Stimulated activated CD4-positive, alpha-beta T cell treated with anti-CD3 and anti-CD28 coated beads, Interleukin-4, amount 100 ng/mL, for 1 hour (primary cell): ENCODE data around the gene ADGRG3.

ENCODE experiments used
- DNase-seq: peaks from one replicate; pipeline ENCODE4 v3.0.0-alpha.2; 2020

The ADGRG3 gene

DNA sequence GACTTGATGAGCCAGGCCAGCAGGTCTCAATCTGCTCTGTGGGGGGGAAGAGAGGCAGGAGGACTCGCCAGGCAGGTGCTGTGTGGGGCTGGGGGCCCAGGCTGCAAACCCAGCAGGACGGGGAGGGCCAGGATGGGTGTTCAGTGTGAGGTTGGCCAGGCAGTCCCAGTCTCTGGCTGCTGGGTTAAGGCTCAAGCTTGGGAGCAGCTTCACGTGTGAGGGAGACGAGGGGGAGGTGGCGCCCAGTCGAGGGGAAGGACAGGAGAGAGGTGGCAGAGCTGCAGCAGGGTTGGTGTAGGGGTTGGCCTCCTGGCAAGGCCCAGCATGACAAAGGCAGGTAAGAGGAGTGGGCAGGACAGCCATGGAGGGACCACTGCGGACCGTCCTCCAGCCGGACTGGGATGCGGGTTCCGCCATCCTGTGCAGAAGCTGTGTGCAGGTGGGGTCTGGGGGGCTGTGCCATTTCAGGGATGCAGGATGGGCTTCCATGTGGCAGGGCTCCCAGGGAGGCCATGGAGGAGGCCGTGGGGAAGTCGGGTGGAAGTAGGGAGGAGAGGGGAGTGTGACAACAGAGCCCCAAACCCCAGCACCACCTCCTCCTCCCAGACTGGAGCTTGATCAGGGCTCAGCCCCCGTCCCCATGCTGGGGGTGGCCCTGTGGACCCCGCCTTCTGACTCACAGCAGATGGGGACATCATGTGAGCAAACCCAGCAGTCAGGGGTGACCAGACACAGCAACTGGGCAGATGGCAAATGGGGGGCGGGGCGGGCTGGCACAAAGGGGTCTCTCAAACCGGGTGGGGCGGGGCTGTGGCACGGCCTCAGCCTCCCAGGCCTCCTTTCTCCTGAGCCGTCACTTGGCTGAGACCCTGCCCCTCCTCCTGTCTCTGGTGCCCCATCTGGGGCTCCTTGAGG, 36.9 kb upstream of the ADGRG3 start:
- DNase-seq, result no peak

DNA sequence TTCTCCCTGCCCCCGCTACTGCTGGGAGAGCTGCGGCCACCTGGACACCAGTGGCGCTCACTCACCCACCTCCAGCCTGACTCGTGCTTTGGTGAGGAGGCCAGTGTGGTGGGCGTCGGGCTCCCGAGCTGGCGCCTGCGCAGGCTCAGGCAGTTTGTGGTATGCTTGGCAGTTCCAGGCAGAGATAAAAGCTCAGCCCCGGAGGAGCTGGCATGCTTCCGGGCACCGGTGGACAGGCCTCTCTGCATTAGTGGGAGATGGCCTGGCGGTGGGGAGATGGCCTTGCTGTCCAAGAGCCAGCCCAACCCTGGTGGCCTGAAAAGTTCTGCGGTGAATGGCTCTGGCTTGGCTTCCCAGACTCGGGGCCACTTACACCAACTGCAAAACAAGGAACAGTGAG, 35.5 kb upstream of the ADGRG3 start:
- no peak for DNase-seq

DNA sequence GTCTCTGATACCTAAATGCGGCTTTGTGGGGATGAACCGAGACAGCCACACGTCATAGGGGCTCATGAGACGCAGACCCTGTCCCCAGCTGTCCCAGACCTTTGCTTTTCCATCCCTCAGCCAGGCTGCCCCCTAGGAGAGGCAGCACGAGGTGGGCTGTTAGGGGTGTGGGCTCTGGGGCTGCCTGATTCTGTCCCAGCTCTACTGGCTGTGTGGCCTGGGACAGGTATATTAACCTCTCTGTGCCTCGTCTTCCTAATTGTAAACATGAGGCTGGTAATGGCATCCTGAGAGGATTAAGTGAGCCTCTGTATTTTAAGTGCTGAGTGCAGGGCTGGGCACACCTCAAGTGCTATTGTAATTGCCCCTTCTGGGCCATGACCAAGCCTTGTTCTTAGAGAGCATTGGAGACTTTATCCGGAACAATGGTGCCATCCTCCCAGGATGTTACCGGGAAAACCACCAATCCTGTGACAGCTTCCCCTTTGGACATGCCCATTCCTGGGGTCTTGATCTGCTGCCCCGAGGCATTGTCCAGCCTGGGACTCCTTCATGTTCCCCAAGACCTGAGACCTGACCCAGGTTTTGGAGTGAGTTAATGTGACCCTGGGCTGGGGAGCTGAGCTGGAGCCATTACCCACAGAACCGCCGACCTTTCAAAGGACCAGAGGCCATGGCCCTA, 34.6 kb upstream of the ADGRG3 start:
- no peak for DNase-seq

DNA sequence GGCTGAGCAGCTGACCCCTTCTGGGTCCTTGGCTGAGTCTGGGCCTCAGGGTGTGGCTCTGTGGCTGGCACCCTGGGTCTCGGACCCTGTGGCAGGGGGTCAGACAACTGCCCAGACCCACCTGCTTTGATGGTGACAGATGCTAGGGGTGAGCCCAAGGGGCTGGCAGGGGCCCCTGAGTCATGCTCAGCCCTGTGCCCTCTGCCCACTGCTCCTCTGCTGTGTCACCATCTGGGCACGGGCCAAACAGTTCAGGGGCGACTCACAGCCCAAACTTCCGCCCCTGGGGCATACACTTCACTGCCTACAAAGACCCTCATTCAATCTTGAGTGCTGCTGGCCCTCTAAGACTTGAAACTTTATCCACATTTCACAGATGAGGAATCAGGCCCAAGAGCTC, 33.9 kb upstream of the ADGRG3 start:
- no peak for DNase-seq

DNA sequence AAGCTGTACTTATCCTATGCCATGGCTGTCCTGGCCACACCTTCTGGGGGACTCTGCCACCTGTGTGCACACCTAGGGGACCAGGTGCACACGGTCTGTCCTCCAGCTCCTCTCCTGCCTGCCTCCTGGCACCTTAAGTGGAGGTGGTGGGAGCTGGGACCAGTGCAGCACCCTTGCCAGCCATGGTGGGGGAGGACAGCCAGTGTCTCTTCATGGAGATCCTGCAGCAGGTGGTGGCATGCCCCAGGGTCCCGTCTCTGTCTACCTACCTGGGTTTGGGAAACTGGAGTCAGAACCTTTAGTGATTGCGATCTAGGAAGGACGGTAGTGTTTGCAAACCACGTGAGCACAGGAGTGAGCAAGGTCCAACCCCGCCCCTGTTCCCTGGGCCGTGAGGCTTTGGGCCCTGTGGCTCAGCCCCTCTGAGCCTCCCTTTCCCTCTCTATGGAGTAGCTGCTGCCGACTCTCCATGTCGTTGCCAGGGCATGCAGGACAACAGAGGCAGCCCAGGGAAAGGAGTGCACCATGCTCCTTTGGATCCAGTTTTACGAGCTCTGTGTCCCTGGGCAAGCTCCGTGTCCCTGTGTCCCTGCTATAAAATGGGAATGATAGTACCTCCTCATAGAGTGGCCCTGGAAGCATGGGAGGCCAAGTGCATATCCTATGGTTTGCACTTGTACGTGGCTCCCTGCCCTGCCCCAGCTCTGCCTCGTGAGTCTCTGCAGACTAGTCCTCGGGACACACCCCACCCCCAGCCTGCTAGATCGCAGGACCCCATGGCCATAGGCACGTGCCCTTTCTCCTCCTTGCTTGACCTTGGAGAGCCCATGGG, 32.6 kb upstream of the ADGRG3 start:
- DNase-seq, result no peak

DNA sequence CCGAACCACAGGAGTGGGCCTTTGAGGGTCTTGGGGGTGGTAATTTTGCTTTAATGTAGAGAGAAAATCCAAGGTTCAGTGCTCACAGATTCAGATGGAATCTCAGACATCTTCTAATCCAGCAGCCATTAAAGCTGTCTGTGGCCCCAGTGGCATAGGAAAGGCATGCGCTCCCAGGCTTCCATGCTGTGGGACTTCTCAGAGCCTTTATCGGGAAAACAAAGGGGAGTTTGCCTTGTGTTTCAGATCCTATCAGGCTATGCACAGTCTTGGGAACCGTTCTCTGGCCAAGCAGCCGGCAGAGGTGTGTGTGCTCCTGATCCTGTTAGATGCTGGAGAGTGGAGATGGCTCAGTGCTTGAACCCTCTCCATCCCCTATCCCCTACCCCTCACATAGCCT, 31.9 kb upstream of the ADGRG3 start:
- no peak for DNase-seq

DNA sequence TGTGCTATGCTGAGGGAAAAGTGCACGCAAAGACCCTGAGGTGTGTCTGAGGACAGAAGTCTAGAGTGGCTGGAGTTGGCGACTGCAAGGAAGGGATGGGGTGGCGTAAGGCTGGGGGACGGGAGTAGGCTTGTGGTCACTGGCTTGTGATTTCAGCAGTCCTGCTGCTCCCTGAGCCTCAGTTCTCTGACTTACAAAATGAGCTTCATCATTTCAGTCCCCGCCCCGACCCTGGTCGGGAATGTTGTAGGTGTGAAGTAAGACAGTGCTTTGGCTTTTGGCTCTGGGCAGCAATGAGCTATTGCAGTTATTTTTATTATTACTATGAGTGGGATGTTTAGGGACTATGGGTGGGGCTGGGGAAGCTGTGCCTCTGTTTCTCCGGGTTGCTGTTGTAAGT, 31.1 kb upstream of the ADGRG3 start:
- no peak for DNase-seq

DNA sequence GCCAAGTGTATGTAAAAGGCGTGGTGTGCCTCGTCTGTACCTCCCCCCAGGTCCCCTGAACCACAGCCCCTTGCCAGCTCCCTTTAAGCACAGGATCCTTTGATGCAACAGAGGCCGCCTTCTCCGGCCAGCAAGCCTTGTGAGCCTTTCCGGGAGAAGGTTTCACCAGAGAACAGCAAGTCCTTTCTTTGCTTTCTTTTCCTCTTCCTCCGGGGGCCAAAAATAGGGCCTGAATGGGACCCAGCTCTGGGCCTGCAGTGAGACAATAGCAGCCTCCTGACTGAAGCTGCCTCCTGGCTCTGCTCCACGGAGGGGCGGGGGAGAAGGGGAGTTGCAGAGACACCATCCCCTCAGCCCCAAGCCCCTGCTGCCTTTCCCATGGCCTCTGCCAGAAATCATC, 30.7 kb upstream of the ADGRG3 start:
- no peak for DNase-seq

DNA sequence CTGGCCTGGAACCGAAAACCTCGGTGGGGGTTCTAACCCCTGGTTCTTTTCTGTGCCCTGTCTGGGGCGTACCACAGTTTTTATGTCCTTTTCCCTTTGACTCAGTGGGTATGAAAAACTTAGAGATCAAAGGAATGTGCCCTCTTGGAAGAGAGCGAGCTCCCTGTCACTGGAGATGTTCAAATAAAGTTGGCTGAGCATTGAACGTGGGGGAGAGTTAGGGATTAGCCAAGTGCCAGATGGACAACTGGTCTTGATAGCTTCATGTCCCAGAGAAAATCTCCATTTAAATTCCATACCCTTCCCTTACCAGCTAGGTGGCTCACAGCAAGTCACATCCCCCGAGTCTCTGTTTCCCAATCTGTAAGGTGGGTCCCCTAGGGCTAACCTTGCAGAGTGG, 30.1 kb upstream of the ADGRG3 start:
- DNase-seq, result no peak

DNA sequence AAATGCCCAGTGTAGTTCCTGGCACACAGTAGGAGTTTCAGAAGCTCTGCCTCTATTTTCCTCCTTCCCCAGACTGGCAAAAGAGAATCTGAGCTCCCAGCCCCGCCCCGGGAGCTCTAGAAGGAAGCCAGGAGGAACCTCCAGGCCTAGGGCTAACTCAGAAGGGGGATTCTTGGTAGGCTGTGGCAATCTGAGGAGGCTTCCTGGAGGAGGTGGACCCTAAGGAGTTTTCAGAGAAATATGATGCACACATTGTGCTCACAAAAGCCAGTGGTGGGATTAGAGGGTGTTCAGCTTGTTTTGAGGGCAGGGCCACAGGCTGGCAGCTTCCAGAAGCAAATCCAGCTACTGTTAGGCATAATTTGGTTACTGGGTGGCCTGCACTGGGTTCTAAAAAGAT, 29.7 kb upstream of the ADGRG3 start:
- no peak for DNase-seq

DNA sequence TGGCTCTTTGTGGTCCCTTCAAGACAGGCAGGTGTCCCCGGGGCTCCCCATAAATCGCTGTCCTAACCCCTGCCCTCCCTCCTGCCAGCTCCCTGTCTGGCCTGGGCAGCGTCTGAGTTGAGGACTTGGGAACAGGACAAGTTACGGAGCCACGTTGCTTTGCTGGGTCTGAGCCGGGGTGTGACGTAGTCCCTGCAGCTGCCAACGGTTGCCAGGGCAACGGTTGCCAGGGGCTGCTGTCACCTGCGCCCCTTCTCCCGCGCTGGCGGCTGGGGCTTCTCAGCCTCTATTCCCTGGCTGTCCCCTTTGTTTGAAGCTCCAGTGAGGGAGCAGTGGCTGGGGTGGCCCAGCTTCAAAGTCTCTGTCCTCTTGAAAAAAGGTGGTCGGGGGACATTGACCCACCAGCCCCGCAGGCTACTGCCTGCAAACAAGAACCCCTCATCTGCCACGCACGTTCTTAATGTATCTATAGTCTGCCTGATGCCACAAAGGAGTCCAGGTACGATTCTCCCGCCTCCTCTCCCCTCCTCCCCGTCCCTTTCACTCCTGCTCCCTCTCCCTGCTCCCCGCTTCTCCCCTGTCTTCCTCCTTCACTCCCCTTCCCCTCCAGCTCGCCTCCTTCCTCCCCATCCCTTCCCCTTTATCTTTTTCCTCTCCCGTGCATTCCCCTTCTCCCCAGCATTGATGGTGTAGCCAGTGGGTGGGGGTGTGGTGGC, 28.8 kb upstream of the ADGRG3 start:
- DNase-seq, result no peak

DNA sequence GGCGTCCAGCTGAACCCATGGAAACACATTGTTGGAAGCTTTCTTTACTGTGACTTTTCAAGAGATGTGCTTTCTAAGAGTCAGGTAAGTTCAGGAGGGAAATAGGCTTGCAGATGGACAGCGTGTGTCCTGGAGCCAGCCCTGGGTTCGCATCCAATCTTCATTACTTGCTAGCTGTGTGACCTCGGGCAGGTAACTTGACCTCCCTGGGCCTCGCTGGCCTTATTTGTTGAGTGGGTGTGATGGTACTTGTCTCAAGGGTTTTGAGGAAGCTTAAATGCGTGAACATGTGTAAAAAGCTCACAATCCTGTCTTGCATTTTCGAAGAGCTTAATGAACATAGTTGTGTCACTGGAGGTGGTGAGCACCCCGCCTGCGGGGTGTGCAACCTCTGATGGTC, 27.9 kb upstream of the ADGRG3 start:
- no peak for DNase-seq

DNA sequence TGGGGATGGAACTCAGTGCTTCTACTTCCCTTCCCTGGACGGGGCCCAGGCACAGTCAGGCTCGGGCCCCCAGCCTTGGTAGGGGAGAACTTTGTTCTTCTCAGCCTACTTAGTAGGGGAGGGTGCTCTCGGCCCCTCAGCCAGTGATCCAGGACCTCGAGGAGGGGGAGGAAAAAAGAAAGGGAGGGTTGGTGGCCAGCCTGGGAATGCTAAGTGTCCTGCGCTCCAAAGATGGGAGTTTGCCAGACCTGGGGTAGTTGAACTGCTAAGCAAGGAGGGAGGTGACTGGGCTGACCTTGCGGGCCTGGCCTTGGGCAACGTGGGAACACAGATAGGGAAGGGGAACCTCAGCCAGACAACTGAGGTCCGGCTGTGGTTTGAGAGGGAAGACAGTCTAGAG, 27.5 kb upstream of the ADGRG3 start:
- no peak for DNase-seq

DNA sequence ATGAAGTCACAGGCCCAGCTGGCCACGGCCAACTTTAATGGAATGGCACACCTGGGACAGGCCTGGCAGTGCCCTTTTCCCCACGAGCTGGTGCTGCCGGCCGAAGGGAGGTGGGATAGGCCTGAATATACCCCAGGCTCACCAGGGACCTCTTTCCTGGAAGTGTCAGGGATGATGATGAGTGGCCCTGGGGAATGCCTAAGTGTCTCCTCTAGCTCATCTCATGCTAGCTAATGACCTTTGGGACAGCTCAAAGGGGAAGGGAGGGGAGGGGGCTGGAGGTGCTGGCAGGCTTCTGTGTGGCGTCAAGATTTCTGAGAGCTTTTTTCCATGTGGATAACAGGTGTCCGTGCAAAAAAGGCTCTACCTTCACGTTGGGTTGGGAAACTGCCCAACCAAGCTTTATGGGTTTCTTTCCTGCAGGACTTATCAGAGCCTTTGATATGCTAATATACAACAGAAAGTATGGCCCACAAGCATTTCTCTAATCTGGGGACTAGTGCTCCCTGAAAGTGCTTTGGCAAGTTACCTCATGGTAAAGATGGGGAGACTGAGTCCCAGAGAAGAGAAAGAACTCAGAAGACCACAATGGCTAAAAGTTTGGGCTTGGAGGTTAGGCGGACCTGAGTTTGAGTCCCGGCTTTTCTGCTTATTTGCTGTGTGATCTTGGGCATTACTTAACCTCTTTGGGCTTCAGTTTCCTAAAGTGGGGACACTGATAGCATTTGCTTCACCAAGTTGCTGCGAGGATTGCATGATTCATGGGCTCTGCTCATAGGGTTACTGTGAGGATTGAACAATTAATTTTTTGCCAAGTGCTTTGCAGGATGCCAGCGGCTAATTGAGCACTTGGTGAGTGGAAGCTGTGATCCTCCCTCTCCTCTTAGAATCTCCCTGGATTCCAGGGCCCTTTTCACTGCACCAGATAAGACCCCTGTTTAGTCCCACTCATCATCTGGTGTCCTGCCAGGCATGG, 25.7 kb upstream of the ADGRG3 start:
- DNase-seq, result no peak

DNA sequence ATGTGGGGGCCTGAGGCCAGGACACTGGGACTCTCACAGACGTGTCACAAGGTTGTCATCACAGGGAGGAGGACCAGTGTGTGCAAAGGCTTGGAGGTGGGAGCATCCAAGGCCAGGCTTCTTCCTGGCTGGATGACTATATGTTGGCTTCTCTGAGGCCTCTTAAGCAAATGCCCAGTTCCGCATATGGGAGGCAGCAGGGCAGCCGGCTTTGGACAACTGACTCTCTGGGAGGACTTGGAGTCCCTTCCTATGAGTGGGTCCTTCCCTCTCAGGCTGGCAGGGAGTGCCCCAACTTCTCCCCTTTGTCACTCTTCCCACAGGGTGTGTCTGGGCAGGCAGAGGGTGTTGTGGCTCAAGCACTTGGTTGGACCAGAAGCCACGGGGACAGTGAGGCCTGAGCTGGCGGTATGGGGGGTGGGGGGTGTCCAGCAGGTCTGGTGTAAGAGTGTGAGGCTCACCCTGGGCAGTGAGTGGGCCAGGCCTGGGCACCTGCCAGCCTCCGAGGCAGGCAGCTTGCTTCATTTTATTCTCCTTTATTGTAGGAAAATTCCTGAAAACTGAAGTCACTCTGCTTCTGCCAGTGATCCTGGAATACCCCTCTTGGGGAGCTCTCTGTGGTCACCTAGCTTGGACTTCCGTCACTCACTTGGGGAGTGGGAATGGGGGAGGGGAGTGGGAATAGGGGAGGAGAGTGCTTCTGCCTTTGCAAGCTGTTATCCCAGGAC, 24.8 kb upstream of the ADGRG3 start:
- DNase-seq, result no peak

DNA sequence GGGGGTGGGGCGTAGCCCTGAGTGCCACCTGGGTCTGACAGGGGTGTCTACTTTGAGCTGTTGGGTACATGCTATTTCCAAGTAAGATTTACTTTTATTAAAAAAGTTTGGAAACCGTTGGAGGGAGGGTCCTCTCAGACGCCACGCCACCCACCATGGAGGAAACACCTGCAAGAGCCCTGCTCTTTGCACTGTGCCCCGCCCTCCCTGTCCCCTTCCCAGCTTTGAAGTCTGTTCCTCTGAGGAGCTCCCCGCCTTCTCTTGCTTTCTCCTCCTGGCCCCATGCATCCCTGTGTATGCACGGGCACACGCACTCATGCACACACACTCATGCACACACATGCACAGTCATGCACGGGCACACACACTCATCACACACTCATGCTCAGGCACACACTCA, 24.2 kb upstream of the ADGRG3 start:
- no peak for DNase-seq

DNA sequence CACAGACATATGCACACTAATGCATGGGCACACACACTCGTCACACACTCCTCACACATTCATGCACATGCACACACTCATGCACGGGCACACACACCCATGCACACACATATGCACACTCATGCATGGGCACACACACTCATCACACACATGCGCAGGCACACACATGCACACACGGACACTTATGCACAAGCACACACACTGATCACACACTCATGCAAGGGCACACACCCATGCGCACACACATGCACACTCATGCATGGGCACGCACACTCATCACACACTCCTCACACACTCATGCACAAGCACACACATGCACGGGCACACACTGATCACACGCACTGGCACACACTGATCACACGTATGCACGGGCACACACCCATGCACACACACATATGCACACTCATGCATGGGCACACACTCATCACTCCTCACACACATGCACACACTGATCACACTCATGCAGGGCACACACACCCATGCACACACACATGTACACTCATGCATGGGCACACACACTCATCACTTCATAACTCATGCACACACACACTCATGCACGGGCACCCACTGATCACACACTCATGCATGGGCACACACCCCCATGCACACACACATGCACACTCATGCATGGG, 23.6 kb upstream of the ADGRG3 start:
- DNase-seq, result no peak

DNA sequence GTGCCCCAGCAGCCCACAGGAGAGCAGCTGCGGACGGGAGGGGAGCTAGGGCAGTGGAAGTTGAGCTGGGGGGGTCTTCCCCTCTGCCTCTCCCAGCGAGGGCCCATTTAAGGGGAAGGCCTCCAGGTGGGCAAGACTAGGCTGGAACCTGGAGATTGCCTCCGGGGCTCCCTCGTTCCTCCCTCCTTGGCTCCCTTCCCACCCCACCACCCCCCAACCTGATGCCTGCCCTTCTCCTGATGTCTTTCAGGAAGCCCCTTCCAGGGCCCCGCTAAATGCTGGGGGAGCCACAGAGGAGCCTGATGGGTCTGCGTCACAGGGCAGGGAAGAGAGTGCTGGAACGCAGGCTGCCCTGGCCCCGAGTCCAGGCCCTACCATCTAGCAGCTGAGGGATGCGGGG, 22.9 kb upstream of the ADGRG3 start:
- no peak for DNase-seq

DNA sequence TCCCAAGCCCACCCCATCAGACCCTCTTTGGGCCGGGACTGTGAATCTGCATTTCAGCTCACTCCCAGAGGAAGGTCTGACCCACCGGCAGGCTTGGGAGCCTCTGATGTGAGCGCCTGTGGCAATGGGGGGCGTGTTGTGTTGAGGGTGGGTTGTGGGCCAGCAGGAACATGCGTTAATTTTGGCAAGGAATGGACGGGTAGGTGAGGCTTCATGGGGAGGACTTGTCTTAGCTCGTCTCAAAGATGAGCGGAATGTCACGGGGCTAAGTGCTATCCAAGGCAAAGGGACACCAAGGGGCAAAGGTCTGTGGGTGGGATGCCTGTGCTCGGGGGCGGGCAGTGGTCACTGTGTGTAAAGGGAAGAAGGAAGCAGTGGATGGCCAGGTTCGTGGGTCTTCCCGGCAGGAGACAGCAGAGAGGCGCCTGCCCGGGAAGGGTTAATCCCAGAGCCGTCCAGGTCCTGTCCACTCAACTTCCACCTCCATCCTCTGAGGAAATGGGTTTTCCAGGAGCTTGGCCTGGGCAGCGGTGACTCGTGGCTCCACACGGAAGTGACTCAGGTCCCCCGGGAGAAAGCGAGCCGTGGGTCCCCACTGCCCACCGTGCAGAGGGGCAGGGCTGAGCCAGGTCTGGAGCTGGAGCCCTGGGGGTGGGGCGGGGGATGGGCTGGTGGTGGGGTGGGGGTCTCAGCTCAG, 22.3 kb upstream of the ADGRG3 start:
- DNase-seq, result no peak
